Thoracic aorta (tissue), 2 donors: ENCODE measurements around the gene DERL3. TPM values are rescaled to one million over a fixed set of nuclear protein-coding genes. Genes with fewer than 3 reads are reported as not detected.

Experiments
- ATAC-seq: fragments of 150-250 bp; one replicate; pipeline ENCODE4 v1.8.0; 2017; ENCODE audit warnings: low read depth; ENCODE audit not compliant: insufficient number of reproducible peaks, low FRiP score
- DNase-seq: peaks from one replicate; pipeline ENCODE4 v3.0.0-alpha.2; 2020; ENCODE audit warnings: low spot score
- H3K27ac ChIP-seq, 2 donors: fragments of 200-600 bp; sonication (generic); 1 replicate in 1 of 2; 2 replicates in 1 of 2; pipeline ENCODE4 v1.5.1; 2016; ENCODE audit warnings: mild to moderate bottlenecking in 2 of 2, moderate library complexity in 2 of 2
- H3K27me3 ChIP-seq: fragments of 200-600 bp; sonication (generic); replicated peaks from 2 replicates; pipeline ENCODE4 v1.6.0; 2016; ENCODE audit warnings: mild to moderate bottlenecking; ENCODE audit not compliant: insufficient read depth
- H3K36me3 ChIP-seq: fragments of 200-600 bp; sonication (generic); one replicate; pipeline ENCODE4 v1.5.1; 2016
- H3K4me1 ChIP-seq, 2 donors: fragments of 200-600 bp; sonication (generic); 1 replicate in 1 of 2; 2 replicates in 1 of 2; pipeline versions ENCODE4 v1.5.1 to v1.6.0; 2016; ENCODE audit warnings: low read depth in 2 of 2, mild to moderate bottlenecking in 1 of 2; ENCODE audit not compliant: control insufficient read depth in 1 of 2
- H3K4me3 ChIP-seq: fragments of 200-600 bp; sonication (generic); 2 replicates; pipeline ENCODE4 v1.5.1; 2016; ENCODE audit warnings: mild to moderate bottlenecking
- H3K9me3 ChIP-seq: fragments of 200-600 bp; sonication (generic); 2 replicates; pipeline ENCODE4 v1.5.1; 2016
- total RNA-seq, 2 donors: library from RNA; depleted of rRNA; stranded (reverse); fragments of >200 nt; gene quantifications; one replicate each; pipeline versions ENCODE4 v1.1.0 to v1.2.3, GENCODE V29; 2016
- TF ChIP-seq, protein P1 (sequence below): fragments of 200-600 bp; sonication (generic); IDR thresholded peaks from one replicate; pipeline ENCODE4 v1.5.1; 2019; ENCODE audit warnings: antibody characterized with exemption

Gene DERL3
- total RNA-seq, 2 donors from 2014 or later = 2.5 to 3.0 TPM

DNA sequence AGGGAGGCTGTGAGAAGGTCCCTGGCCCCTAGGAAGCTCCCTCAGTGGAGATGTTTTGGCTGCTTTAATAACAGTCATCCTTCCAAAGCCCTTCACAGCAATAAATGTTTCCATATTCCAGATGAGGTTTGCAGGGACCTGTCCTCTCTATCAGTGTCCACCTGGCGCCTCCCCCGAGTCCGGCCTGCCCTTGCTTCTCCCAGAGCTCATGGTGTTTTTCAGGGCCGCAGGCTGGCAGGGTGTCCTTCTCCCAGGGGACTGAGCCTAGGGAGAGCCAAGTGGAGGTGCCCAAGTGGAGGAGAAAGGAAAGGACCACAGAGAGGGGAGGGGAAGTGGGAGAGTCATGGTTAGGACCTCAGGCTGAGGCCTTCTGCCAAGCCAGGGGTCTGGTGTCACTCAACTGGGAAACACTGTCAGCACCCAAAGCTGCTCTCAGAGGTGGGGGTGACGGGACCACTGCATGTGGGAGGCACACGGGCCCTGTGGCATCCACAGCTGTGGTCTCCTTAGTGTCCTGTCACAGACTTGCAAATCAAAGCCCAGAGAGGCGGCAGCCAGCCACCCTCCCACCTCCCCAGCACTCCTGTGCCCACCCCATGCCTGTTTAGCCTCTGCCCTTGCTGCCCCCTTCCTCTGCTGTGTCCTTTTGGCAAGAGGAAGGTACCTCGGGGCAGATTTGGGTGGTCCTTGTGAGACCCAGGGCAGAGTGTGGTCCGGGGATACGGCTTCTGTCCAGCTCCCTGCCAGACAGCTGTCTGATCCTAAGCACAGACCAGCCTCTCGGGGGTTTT lies 6.4 kb downstream of the DERL3 start:
- ATAC-seq (no peak), DNase-seq (no peak)
- Histone ChIP-seq H3K27me3 (no peaks in the 10 kb centered on the region), H3K9me3 (no peaks in the 10 kb centered on the region), H3K4me1 (peaks cover 22 to 54% of the 10 kb centered on the region in 2 donors), H3K27ac (no peak overlapping the region), H3K36me3 (peaks cover 6% of the 10 kb centered on the region), H3K4me3 (no peak overlapping the region)
- TF ChIP-seq, protein P1, sequence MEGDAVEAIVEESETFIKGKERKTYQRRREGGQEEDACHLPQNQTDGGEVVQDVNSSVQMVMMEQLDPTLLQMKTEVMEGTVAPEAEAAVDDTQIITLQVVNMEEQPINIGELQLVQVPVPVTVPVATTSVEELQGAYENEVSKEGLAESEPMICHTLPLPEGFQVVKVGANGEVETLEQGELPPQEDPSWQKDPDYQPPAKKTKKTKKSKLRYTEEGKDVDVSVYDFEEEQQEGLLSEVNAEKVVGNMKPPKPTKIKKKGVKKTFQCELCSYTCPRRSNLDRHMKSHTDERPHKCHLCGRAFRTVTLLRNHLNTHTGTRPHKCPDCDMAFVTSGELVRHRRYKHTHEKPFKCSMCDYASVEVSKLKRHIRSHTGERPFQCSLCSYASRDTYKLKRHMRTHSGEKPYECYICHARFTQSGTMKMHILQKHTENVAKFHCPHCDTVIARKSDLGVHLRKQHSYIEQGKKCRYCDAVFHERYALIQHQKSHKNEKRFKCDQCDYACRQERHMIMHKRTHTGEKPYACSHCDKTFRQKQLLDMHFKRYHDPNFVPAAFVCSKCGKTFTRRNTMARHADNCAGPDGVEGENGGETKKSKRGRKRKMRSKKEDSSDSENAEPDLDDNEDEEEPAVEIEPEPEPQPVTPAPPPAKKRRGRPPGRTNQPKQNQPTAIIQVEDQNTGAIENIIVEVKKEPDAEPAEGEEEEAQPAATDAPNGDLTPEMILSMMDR = no peak

DNA sequence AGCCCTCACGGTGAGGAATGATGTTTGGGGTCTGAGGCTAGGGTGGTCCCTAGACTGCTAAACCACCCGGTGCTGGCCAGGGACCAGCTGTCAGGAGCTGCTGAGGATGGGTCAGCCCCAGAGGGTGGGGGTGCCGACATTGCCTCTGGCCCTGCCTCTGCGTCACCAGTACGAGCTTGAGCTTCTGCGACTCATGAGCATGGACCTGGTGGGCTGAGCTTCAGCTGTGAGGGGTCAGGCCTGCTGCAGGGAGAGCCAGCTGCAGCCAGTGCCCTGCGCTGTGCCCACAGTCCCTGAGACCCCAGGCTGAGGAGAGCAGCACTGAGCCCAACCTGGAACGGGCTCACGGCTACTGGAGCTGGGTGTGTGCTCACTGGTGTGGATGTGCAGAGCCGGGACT lies 7.0 kb downstream of the DERL3 start:
- peaks cover 22 to 52% of the 10 kb centered on the region in 2 donors for H3K4me1 ChIP-seq
- DNase-seq = no peak

DNA sequence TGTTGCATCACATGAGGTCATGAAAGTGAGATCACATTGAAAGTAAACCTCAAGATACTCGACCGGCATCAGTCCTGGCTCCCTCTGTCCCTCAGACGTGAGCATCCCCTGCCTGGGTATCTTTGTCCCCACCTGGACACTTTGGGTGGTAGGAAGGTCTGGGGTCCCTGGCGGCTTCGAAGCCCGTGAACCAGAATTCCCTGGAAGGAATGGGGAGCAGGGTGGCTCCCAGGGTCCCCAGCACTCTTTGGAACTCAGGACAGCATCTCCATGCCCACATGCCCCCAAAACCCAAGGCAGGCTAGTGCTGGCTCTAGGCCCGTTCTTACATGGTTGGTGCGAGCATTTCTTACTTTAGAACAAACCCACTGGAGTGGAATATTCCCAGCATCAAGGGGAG lies 7.5 kb downstream of the DERL3 start:
- ATAC-seq = no peak
- H3K36me3 ChIP-seq = peaks cover 14% of the 10 kb centered on the region

More for the DNA sequence above, 7.0 kb downstream of the DERL3 start:
- TF ChIP-seq, protein P1 = no peak
- ATAC-seq = no peak
- H3K27me3 ChIP-seq = no peaks in the 10 kb centered on the region
- peaks cover 10% of the 10 kb centered on the region for H3K36me3 ChIP-seq
- H3K9me3 ChIP-seq = no peaks in the 10 kb centered on the region
- H3K27ac ChIP-seq = no peak overlapping the region
- H3K4me3 ChIP-seq = no peak overlapping the region

DNA sequence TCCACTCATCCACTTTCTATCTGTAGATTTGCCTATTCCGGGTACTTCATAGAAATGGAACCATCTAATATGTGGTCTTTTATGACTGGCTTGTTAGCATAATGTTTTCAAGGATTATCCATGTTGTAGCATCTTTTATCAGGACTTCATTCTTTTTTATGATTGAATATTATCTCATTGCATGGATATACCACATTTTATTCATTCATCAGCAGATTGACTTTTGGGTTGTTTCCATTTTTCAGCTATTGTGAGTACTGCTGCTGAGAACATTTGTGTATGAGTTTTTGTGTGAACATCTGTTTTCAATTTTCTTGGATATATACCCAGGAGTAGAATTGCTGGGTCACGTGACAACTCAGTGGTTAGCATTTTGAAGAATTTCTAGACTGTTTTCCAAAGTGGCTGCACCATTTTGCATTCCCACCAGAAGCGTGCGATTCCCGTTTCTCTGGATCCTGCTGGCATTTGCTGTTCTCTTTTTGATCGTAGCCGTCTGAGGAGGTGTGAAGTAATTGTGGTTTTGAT lies 8.9 kb downstream of the DERL3 start:
- H3K27ac ChIP-seq = no peak overlapping the region
- H3K27me3 ChIP-seq = no peaks in the 10 kb centered on the region
- ATAC-seq (no peak), DNase-seq (no peak)
- no peak overlapping the region for H3K4me3 ChIP-seq
- TF ChIP-seq, protein P1 = no peak
- H3K9me3 ChIP-seq = no peaks in the 10 kb centered on the region
- peaks cover 25% of the 10 kb centered on the region for H3K36me3 ChIP-seq
- peaks cover 8 to 33% of the 10 kb centered on the region in 2 donors for H3K4me1 ChIP-seq

More for the DNA sequence above, 7.5 kb downstream of the DERL3 start:
- TF ChIP-seq, protein P1 = no peak
- H3K27ac ChIP-seq = no peak overlapping the region
- peaks cover 20 to 47% of the 10 kb centered on the region in 2 donors for H3K4me1 ChIP-seq
- no peaks in the 10 kb centered on the region for H3K9me3 ChIP-seq
- DNase-seq = no peak
- H3K4me3 ChIP-seq = no peak overlapping the region
- H3K27me3 ChIP-seq = no peaks in the 10 kb centered on the region

DNA sequence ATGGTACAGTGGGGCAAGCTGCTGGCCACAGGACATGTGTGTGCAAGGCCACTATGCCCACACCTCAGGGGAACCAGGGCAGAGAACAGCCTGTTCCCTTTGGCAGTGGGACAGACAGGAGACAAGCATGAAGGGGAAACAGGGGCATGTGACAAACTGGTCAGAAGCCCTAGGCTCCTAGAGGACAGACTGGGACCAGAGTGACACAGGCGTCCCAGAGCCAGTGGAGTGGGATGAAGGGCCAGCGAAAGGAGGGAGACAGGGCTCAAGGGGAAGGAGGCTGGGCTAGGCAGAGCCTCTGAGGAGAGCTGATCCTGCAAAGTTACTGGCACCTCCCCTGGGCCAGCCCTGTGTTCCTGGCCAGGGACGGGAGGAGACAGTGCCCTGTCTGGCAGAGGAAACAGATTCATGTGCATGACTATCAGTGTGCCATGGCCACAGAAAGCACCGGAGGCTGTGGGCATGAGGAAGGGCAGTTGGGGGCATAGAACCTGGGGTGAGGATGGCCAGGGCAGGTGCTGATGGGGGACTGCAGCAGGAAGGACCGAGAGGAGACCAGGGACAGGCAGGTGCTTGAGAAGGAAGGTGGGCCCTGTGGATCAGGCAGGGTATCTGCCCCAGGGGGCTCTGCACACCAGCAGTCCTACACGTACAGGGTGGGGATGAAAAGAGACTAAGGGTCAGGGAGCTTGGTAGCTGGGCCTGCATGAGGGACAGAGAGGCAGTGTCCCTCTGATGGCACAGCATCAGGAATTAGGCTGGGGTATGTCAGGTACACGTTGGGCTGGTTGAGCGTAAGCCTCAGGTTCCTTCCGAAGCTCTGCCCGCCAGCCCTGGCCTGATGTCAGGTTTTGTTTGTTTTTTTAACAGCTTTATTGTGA lies 9.8 kb downstream of the DERL3 start:
- no peak for DNase-seq
- Histone ChIP-seq H3K36me3 (peaks cover 32% of the 10 kb centered on the region), H3K9me3 (no peaks in the 10 kb centered on the region), H3K27me3 (no peaks in the 10 kb centered on the region), H3K27ac (no peak overlapping the region), H3K4me3 (no peak overlapping the region), H3K4me1 (peaks cover 2 to 26% of the 10 kb centered on the region in 2 donors)
- TF ChIP-seq, protein P1 = no peak
- no peak for ATAC-seq
